Ecto neural progenitor cell (in vitro differentiated cells): ENCODE results near the gene SFXN2.
"Not testable (repeated sequence)": the region's sequence is repeated elsewhere in the genome, so short reads cannot be mapped to it uniquely, and the experiment has no call there.

Experiments used
- DNase-seq: peaks from one replicate; pipeline ENCODE4 v3.0.0-alpha.2; 2018; ENCODE audit warnings: low spot score

The SFXN2 gene

GRCh38 chr10:102681696-102682095 lies 32.7 kb upstream of the SFXN2 start:
- DNase-seq = no peak

GRCh38 chr10:102682416-102682815 lies 32.0 kb upstream of the SFXN2 start:
- DNase-seq = no peak

GRCh38 chr10:102682981-102683380 lies 31.5 kb upstream of the SFXN2 start:
- DNase-seq = no peak

GRCh38 chr10:102683736-102684135 lies 30.7 kb upstream of the SFXN2 start:
- no peak for DNase-seq

- DNase-seq = no peak
Measured at GRCh38 chr10:102691285-102692066, 23.0 kb upstream of the SFXN2 start.

GRCh38 chr10:102695401-102695800 lies 19.0 kb upstream of the SFXN2 start:
- not testable (repeated sequence) for DNase-seq

- no peak for DNase-seq
Measured at GRCh38 chr10:102696736-102697135, 17.7 kb upstream of the SFXN2 start.

GRCh38 chr10:102698894-102699293 lies 15.5 kb upstream of the SFXN2 start:
- no peak for DNase-seq

GRCh38 chr10:102701272-102701671 lies 13.2 kb upstream of the SFXN2 start:
- DNase-seq = no peak

GRCh38 chr10:102701796-102702195 lies 12.6 kb upstream of the SFXN2 start:
- DNase-seq = no peak

- DNase-seq = no peak
Measured at GRCh38 chr10:102702742-102703141, 11.7 kb upstream of the SFXN2 start.

GRCh38 chr10:102704915-102705314 lies 9.5 kb upstream of the SFXN2 start:
- DNase-seq = no peak

GRCh38 chr10:102705531-102705930 lies 8.9 kb upstream of the SFXN2 start:
- DNase-seq = no peak

- no peak for DNase-seq
Measured at GRCh38 chr10:102710609-102711008, 3.8 kb upstream of the SFXN2 start.

- DNase-seq = no peak
Measured at GRCh38 chr10:102712089-102712488, 2.3 kb upstream of the SFXN2 start.

- no peak for DNase-seq
Measured at GRCh38 chr10:102712843-102713538, 1.4 kb upstream of the SFXN2 start.

- DNase-seq = no peak
Measured at GRCh38 chr10:102713539-102713813, 960 bp upstream of the SFXN2 start.

GRCh38 chr10:102713814-102714620 lies 419 bp upstream of the SFXN2 start, which contains the start of gene ARL3:
Gene ARL3, minus strand, starts transcription at chr10:102714397. Its CDS starts 122 bp downstream, at chr10:102714275.
- DNase-seq = peak; percentile 99

GRCh38 chr10:102715880-102716279 lies 1.4 kb downstream of the SFXN2 start:
- no peak for DNase-seq

- DNase-seq = not testable (repeated sequence)
Measured at GRCh38 chr10:102716900-102717565, 2.6 kb downstream of the SFXN2 start.

- peak; percentile 60 for DNase-seq
Measured at GRCh38 chr10:102718220-102718619, 3.8 kb downstream of the SFXN2 start.

- DNase-seq = no peak
Measured at GRCh38 chr10:102720337-102720736, 5.9 kb downstream of the SFXN2 start.
